Middle frontal gyrus (tissue), 1 donor: ENCODE results near the gene RRAGB.
"Not testable (repeated sequence)": the region's sequence is repeated elsewhere in the genome, so short reads cannot be mapped to it uniquely, and the experiment has no call there.

Source experiments
- DNase-seq: peaks from one replicate; pipeline ENCODE4 v3.0.0-alpha.2; 2015; ENCODE audit warnings: low spot score; ENCODE audit errors: extremely low spot score

Gene RRAGB, protein sequence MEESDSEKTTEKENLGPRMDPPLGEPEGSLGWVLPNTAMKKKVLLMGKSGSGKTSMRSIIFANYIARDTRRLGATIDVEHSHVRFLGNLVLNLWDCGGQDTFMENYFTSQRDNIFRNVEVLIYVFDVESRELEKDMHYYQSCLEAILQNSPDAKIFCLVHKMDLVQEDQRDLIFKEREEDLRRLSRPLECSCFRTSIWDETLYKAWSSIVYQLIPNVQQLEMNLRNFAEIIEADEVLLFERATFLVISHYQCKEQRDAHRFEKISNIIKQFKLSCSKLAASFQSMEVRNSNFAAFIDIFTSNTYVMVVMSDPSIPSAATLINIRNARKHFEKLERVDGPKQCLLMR

DNA sequence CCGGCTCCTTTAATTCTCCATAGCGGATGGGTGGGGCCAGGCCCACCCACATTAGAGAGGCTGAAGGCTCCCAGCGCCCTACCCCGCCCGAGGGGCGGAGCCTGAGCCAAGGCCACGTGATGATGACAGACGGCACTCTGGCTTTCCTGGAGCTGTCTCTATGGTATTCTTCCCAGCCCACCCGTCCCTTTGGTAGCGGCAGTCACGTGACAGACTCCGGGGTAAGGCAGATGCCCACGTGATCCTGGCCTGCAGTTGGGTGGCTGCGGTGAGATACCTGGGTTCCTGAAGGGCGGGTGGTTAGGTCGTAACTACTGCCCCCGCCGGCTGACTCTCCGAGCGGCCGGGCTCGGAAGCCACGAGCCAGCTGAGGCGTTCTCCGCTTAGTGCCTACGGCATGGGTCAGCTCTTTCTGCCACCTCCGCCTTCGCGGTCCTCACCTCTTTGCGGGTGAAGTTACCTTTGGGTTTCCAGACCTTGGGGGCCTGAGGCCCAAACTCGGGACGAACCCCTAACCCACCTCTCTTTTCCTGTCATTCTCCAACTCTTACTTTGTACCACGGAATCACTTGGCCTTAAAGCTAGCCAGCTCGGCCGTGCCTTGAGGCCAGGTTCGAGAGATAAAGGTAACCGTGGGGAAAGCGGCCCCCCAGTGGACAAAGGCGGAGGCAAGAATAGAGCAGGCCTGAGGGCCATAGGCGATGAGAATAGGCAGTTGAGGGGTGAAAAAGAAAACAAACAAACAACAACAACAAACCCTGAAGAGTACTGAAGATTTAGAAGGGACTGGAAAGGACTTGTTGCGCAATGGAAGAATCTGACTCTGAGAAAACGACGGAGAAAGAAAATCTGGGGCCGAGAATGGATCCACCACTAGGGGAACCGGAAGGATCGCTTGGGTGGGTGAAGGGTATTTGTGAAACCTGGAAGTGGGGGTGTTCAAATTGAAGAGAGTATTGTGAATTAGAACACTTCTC lies at the start of gene RRAGB:
Gene RRAGB, plus strand, starts transcription at position 229 of the 977 bp plus-strand sequence. Its CDS starts 579 bp downstream, at position 808.
- peak; percentile 89 for DNase-seq

DNA sequence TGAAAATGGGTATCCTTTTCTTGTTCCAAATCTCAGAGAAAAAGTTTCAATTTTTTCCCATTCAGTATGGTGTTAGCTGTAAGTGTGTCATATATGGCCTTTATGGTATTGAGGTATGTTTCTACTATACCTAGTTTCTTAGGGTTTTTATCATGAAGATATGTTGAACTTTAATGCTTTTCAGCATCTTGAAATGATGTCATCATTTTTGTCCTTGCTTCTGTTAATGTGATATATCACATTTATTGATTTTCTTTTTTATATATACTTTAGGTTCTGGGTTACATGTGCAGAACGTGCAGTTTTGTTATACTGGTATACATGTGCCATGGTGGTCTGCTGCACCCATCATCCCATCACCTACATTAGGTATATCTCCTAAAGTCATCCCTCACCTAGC lies 49.5 kb upstream of the RRAGB start:
- no peak for DNase-seq

DNA sequence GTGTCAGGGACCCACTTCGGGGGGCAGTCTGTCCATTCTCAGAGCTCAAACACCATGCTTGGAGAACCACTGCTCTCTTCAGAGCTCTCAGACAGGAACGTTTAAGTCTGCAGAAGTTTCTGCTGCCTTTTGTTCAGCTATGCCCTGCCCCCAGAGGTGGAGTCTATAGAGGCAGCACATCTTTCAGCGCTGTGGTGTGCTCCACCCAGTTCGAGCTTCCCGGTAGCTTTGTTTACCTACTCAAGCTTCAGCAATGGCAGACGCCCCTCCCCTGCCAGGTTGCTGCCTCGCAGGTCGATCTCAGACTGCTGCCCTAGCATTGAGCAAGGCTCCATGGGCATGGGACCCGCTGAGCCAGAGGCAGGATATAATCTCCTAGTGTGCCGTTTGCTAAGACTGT lies 29.0 kb upstream of the RRAGB start:
- not testable (repeated sequence) for DNase-seq

DNA sequence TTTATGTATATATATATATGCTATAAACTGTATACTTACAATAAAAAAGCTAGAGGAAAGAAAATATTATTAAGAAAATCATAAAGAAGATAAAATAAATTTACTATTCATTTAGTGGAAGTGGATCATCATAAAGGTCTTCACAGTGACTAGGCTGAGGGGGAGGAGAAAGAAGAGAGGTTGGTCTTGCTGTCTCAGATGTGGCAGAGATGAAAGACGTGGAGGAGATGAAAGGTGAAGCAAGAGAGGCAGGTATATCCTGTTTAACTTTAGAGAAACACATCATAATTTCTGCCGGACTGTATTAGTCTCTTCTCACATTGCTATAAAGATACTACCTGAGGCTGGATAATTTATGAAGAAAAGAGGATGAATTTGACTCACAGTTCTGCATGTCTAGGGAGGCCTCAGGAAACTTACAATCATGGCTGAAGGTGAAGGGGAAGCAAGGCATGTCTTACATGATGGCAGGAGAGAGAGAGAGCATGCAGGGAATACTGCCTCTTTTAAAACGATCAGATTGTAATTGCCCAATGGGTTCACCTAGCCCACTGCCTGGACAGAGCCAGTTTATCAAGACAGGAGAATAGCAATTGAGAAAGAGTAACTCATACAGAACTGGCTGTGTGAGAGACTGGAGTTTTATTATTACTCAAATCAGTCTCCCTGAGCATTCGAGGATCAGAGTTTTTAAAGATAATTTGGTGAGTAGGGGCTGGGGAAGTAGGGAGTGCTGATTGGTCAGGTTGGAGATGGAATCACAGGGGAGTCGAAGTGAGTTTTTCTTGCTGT lies 22.1 kb upstream of the RRAGB start:
- DNase-seq = no peak

DNA sequence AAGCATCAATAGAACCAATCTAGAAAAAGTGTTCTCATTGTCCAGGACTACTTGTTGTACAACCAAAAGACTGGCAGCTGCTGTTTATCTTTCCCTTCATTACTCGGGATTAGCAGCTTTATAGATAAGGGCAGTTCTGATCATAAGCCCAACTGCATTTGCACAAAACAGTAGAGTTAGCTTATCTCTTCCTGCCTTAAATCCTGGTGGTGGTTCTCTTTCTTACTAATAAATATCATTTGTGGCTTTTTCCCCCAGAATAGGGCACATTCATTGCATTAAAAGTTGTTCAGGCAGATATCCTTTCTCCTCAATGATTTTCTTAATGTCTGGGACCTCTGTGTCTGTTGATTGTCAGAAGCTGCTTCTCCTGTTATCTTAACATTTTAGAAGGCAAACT lies 20.2 kb upstream of the RRAGB start:
- DNase-seq = no peak

DNA sequence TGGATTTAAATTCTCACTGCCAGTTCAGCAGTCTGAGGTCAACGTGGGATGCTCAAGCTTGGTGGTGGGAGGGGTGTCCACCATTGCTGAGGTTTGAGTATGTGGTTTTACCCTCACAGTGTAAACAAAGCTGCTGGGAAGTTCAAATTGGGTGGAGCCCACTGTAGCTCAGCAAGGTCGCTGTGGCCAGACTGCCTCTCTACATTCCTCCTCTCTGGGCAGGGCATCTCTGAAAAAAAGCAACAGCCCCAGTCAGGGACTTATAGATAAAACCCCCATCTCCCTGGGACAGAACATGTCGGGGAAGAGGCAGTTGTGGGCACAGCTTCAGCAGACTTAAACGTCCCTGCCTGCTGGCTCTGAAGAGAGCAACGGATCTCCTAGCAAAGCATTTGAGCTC lies 14.9 kb upstream of the RRAGB start:
- DNase-seq = no peak

DNA sequence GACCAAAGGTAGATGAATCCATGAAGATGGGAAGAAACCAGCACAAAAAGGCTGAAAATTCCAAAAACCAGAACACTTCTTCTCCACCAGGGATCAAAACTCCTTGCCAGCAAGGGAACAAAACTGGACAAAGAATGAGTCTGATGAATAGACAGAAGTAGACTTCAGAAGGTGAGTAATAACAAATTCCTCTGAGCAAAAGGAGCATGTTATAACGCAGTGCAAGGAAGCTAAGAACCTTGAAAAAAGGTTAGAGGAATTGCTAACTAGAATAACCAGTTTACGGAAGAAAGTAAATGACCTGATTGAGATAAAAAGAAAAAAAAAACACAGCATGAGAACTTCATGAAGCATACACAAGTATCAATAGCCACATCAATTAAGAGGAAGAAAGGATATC lies 14.1 kb upstream of the RRAGB start:
- DNase-seq = not testable (repeated sequence)

DNA sequence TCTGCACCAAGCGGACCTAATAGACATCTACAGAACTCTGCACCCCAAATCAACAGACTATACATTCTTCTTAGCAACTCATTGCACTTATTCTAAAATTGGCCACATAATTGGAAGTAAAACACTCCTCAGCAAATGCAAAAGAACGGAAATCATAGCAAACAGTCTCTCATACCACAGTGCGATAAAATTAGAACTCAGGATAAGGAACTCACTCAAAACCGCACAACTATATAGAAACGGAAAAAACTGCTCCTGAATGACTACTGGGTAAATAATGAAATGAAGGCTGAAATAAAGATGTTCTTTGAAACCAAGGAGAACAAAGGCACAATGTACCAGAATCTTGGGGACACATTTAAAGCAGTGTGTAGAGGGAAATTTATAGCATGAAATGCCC lies 12.5 kb upstream of the RRAGB start:
- DNase-seq = not testable (repeated sequence)

DNA sequence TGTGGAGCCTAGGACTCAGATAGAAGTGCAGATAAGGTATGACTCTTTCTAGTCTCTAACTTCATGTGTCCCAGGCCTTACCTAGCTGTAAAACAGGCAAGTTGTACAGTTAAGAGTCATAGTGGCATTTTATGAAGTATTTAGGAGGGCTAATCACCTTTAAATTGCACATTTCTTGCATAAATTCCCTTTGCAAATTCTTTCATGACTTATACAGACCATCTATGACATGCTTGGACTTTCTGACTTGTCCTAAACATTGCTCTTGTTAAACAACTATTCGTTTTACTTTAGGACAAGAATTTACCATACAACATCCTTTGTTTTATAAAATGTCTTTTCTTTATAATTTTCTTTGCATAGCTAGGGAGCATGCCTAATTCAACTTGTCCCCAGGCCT lies 7.8 kb upstream of the RRAGB start:
- no peak for DNase-seq

DNA sequence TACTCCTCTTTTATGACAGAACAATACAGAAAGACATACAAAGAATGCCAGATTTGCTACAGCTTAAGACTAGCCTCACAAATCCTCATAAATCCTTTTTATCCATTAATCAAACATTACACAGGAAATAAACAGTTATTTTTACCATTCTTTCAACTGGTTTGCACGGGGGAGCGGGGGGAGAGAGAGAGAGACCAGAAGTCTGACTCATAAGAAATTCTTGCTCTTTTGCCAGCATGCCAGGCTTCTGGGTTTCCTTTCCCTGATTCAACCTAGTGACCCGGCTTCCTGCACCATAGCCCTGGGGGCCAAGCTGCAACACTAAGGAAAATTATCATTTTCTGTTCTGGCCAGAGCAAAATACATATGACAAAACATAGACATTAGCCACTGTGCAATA lies 6.8 kb upstream of the RRAGB start:
- no peak for DNase-seq

DNA sequence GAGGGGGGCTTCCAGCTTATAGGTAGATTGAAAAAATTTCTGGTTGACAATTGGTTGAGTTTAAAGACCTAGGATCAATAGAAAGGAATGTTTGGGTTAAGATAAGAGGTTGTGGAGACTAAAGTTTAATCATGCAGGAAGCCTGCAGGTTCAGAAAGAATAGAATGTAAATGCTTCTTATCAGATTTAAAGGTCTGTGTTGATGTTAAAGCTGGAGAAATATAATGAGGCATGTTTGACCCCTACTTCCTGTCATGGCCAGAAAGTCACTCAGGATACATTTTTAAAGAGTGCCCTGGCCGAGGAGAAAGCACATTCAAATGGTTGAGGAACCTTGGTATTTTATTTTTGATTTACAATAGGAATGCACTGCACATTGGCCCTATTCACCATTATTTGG lies 3.9 kb upstream of the RRAGB start:
- DNase-seq = no peak

DNA sequence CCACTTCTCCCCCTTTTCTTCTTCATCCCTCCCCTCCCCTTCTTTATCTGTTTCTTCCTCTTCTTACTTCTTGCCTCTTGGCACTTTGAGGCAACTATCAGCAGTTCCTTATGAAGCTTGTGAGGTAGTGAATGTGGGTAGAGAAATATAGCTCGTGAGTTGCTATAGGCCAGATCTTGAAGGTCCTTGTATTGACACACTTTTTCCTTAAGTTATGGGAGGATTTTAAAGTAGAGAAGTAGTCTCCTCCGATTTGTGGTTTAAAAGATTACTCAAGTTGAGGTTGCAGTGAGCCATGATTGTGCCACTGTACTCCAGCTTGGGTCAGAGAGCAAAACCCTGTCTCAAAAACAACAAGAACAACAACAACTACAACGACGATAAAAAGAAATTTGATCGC lies 3.4 kb upstream of the RRAGB start:
- DNase-seq = no peak

DNA sequence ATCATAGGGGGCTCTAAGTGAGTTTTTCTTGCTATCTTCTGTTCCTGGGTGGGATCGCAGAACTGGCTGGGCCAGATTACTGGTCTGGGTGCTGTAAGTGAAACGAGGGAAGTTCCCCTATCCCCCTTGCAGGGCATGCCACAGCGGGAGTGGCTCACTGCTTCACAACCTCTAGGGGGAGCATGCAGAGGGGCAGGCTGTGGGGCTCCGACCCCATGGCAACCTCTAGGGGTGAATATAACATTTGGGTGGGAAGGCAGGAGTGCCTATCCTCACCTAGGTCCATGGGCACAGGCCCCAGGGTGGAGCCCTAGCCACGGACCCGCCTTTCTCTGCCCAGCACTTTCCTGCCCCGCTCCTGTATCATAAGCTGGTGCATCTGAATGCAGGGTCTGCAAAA lies 1.7 kb upstream of the RRAGB start:
- no peak for DNase-seq

DNA sequence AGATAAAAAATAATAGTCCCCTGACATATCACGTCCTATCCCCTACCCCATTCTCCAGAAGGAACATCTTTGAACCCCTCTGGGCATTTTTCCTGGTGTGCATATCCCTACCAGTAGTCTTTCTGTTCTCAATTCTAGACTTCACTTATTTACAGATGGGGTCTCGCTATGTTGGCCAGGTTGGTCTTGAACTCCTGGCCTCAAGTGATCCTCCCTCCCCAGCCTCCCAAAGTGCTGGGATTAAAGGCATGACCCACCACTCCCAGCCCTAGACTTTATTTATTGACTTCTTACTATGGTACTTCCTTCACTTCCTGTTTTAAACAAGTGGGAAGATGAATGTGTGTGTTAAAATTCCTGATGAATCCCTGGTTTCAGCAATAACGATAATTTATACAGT lies 612 bp upstream of the RRAGB start:
- no peak for DNase-seq

DNA sequence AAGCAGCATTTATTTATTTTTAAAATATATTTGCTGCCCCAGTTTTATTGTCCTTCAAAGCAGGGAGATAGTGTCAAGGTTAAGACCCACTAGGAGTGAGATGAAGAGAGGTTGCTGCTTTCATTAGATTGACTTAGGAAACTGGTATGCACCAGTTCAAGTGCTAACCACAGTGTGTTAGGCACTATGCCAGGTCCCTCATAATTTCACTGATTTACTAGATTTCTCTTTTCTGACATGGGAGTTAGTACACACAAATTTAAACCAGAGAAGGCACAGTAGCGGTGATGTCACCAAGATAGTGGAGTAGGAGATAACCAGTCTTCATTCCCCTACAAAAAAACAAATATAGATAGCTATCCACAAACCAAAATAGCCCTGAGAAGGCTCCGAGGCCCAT lies 14.3 kb downstream of the RRAGB start:
- DNase-seq = no peak

DNA sequence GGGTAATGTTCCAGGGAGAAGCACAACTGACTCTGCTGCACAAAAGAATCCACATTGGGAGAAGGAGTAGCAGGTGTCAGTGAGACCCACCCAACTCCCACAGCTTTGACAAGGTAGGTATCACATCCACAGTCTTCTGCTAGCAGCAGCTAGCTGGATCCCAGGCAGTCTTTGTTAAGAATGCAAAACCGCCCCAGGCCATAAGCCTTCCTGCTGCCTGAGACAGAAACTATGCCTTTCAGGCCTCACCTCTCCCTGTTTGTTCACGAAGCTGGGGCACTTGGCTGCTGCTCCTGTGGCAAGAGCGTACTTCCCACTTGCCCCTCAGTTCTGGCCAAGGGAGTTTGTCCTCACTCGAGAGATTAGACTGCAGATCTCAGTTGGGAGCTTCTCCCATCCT lies 21.4 kb downstream of the RRAGB start:
- DNase-seq = no peak

DNA sequence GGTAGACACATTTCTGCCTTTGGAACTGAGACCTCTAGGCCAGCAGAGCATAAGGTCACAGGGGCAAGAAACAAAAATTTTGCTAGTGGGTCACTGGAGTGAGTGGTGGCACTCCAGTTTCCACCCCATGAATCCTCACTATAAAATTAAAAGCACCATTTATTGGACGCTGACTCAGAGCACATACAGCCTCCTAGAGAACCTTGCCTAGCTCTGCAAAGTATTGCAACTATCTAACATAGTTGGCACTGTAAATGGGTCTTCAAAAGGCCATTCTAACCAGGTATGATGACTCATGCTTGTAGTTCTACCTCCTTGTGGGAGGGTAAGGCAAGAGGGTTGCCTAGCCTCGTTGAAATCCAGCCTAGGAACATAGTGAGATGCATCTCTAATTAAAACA lies 25.1 kb downstream of the RRAGB start:
- DNase-seq = no peak

DNA sequence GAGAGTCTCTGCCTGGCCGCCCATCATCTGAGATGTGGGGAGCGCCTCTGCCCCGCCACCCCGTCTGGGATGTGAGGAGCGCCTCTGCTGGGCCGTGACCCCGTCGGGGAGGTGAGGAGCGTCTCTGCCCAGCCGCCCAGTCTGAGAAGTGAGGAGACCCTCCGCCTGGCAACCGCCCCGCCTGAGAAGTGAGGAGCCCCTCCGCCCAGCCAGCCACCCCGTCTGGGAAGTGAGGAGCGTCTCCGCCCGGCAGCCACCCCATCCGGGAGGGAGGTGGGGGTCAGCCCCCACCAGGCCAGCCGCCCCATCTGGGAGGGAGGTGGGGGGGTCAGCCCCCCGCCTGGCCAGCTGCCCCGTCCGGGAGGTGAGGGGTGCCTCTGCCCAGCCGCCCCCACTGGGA lies 30.9 kb downstream of the RRAGB start:
- DNase-seq = not testable (repeated sequence)

DNA sequence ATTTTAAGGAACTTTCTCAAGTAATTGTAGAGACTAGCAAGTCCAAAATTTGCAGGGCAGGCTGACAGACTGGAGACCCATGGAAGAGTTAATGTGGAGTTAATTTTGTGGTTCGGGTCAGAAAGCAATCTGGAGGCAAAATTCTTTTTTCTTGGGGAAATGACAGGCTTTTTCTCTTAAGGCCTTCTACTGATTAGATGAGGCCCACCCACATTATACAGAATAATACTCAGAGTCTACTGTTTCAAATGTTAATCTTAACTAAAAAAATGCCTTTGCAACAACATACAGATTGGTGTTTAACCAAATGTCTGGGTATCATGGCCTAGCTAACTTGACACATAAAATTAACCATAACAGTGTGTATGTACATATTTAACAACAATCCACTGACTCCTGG lies 32.7 kb downstream of the RRAGB start:
- no peak for DNase-seq

DNA sequence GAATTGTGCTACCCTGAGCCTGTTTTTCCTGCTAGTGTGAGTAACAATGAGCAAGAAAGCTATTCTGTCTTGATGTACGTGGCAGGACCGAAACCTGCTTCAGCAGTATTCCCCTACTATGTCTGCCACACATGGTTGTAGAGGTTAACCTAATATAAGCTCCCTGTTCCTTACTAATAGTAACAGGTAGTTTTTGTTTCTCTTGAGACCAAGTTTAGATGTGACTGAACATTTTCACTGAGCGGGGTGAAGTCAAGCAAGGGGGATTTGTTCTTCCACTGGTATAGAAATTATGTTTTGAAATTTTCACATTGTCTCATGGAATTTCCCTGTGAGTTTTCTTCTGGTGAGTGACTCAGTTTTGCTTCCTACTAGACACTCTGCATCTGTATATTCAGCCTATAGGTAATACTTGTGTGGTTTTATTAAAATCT lies 37.3 kb downstream of the RRAGB start:
- no peak for DNase-seq

DNA sequence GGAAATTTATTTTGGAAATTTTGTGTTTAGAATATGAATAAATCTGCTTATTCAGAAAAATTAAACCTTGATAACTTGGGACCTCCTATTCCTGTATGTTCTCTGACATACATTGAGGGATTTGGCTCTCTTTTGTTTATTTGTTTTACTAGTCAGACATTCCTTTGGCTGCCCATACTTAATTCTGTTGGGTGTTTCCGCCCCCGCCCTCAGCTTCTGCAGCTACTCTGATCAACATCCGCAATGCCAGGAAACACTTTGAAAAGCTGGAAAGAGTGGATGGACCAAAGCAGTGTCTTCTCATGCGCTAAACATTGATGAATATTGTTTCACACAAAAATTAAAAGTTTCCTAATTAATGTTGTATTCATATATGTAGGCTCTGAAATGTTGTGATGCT lies 40.5 kb downstream of the RRAGB start:
- no peak for DNase-seq

DNA sequence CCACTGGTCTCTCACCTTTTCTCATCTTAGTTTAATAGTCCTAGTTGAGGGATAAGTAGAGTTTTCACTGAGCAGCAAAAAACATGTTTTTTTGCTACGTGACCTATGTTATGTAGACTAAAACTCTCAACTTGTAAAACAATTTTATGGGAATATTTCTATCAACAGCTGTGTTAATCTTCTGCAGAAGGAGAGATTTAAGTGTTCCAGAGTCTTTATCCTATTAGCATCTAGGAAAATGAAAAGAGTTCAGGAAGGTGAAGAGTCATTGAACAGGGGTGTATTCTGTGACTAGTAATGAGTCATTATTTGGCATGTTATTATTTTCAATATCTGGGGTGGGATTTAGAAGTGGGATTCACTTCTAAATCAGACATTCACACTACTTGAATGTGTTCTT lies 41.9 kb downstream of the RRAGB start:
- no peak for DNase-seq
